HCT116 (cell line): ENCODE results near the gene OR52H1. TPM values are rescaled to one million over a fixed set of nuclear protein-coding genes. Genes with fewer than 3 reads are reported as not detected.
A peak's percentile ranks its signal among the peaks of the same experiment; 100 is the strongest.

Experiments
- ATAC-seq: fragments of 200-7000 bp; cut with Tn5 transposase; 2 replicates; pipeline ENCODE4 v1.9.1; 2020; ENCODE audit warnings: mild to moderate bottlenecking, moderate library complexity
- BruUV-seq: library from RNA; stranded (reverse); fragments of 400-500 nt; replicated peaks from 2 replicates; lab custom pipeline; 2021; lab: Mats Ljungman, UMichigan
- CTCF ChIA-PET: fragments of 300-600 bp; sonication (Branson Sonifier 250); formaldehyde crosslinking; loops from one replicate; lab custom pipeline; 2021; ENCODE audit warnings: antibody characterized with exemption; lab: Charles Lee
- POLR2A ChIA-PET: fragments of 300-600, 350-600 bp; sonication (Branson Sonifier 250); formaldehyde crosslinking; loops from one replicate; lab custom pipeline; 2021; ENCODE audit warnings: antibody characterized with exemption; lab: Charles Lee
- RAD21 ChIA-PET, 2 experiments: fragments of 300-600 bp; sonication (Branson Sonifier 250); formaldehyde crosslinking; loops; one replicate each; lab custom pipeline; 2023; ENCODE audit warnings: low total read pairs in 2 of 2; ENCODE audit not compliant: uncharacterized antibody in 2 of 2, unreplicated experiment in 2 of 2, low non-redundant PET in 1 of 2; lab: Charles Lee
- DNase-seq: peaks from one replicate; pipeline ENCODE4 v3.0.0-alpha.2; 2010; ENCODE audit warnings: low read depth, low spot score
- H2AFZ ChIP-seq: fragments of 200-600 bp; shearing (Covaris generic), sonication (generic); 2 replicates; pipeline ENCODE4 v1.6.1; 2017; ENCODE audit warnings: low read depth, mixed run types, mixed read lengths, antibody characterized with exemption, low read length; ENCODE audit not compliant: poor library complexity, severe bottlenecking
- H3K27ac ChIP-seq: 2 replicates; pipeline ENCODE4 v1.5.1; 2012; ENCODE audit warnings: low read depth, low read length
- H3K27me3 ChIP-seq: fragments of 200-600 bp; sonication (generic); 2 replicates; pipeline ENCODE4 v1.6.1; 2016; ENCODE audit warnings: mixed run types, low read length, mixed read lengths; ENCODE audit not compliant: insufficient read depth
- H3K36me3 ChIP-seq, 2 experiments: fragments of 200-500 bp in 1 of 2; fragments of 200-600 bp in 1 of 2; sonication (Bioruptor generic) in 1 of 2; sonication (generic) in 1 of 2; 2 replicates each; pipeline versions ENCODE4 v1.5.1 to v1.6.1; 2014 to 2016; ENCODE audit warnings: low read length in 2 of 2, inconsistent platforms in 1 of 2, mixed read lengths in 1 of 2, mixed run types in 1 of 2; ENCODE audit not compliant: insufficient read depth in 2 of 2, control insufficient read depth in 1 of 2
- H3K4me1 ChIP-seq, 2 experiments: fragments of 200-600 bp in 1 of 2; sonication (generic) in 1 of 2; 2 replicates each; pipeline versions ENCODE4 v1.5.1 to v1.6.1; 2012 to 2017; ENCODE audit warnings: low read length in 2 of 2, inconsistent platforms in 1 of 2, mild to moderate bottlenecking in 1 of 2, mixed read lengths in 1 of 2, mixed run types in 1 of 2, moderate library complexity in 1 of 2; ENCODE audit not compliant: insufficient read depth in 2 of 2, control insufficient read depth in 1 of 2
- H3K4me2 ChIP-seq: fragments of 200-600 bp; sonication (generic); 2 replicates; pipeline ENCODE4 v1.6.1; 2017; ENCODE audit warnings: mixed run types, low read length, mixed read lengths
- H3K4me3 ChIP-seq, 2 experiments: fragments of 200-600 bp in 1 of 2; sonication (generic) in 1 of 2; replicated peaks in 1 of 2; 2 replicates each; pipeline ENCODE4 v1.5.1; 2011 to 2016; ENCODE audit warnings: low read length in 2 of 2, control low read depth in 1 of 2, low read depth in 1 of 2, mild to moderate bottlenecking in 1 of 2, mixed read lengths in 1 of 2, mixed run types in 1 of 2
- H3K79me2 ChIP-seq: fragments of 200-600 bp; sonication (generic); 2 replicates; pipeline ENCODE4 v1.6.1; 2017; ENCODE audit warnings: mild to moderate bottlenecking, mixed run types, low read length, moderate library complexity, mixed read lengths; ENCODE audit not compliant: insufficient read depth
- H3K9ac ChIP-seq: fragments of 200-600 bp; sonication (generic); 2 replicates; pipeline ENCODE4 v1.6.1; 2016; ENCODE audit warnings: low read length, mixed read lengths
- H3K9me2 ChIP-seq: fragments of 200-600 bp; sonication (generic), shearing (Covaris generic); 2 replicates; pipeline ENCODE4 v1.6.1; 2017; ENCODE audit warnings: mixed run types, mild to moderate bottlenecking, moderate library complexity; ENCODE audit not compliant: insufficient read depth
- H3K9me3 ChIP-seq, 2 experiments: fragments of 200-500 bp in 1 of 2; fragments of 200-600 bp in 1 of 2; sonication (Bioruptor generic) in 1 of 2; sonication (generic) in 1 of 2; 2 replicates each; pipeline ENCODE4 v1.6.1; 2014 to 2017; ENCODE audit warnings: low read length in 2 of 2, mixed read lengths in 2 of 2, inconsistent platforms in 1 of 2, low read depth in 1 of 2, mild to moderate bottlenecking in 1 of 2, mixed run types in 1 of 2, moderate library complexity in 1 of 2; ENCODE audit not compliant: control insufficient read depth in 1 of 2, insufficient read depth in 1 of 2
- H4K20me1 ChIP-seq: fragments of 200-600 bp; sonication (generic), shearing (Covaris generic); 2 replicates; pipeline ENCODE4 v1.6.1; 2017; ENCODE audit warnings: mixed run types, mild to moderate bottlenecking, moderate library complexity; ENCODE audit not compliant: insufficient read depth
- CBX3 ChIP-seq: IDR thresholded peaks from 2 replicates; pipeline ENCODE4 v1.6.1; 2012; ENCODE audit warnings: low read depth
- EGR1 ChIP-seq: IDR thresholded peaks from 2 replicates; pipeline ENCODE4 v1.6.1; 2012; ENCODE audit warnings: low read depth
- EZH2 ChIP-seq: fragments of 200-600 bp; sonication (generic); IDR thresholded peaks from 2 replicates; pipeline ENCODE4 v1.6.1; 2017; ENCODE audit warnings: antibody characterized with exemption, mixed run types
- EZH2phosphoT487 ChIP-seq: fragments of 200-600 bp; IDR thresholded peaks from 2 replicates; pipeline ENCODE4 v1.6.1; 2018; ENCODE audit warnings: antibody characterized with exemption, borderline replicate concordance
- FOSL1 ChIP-seq: IDR thresholded peaks from 2 replicates; pipeline ENCODE4 v1.6.1; 2012; ENCODE audit warnings: low read depth
- JUND ChIP-seq: IDR thresholded peaks from 2 replicates; pipeline ENCODE4 v1.6.1; 2012
- POLR2AphosphoS5 ChIP-seq: IDR thresholded peaks from 2 replicates; pipeline ENCODE4 v1.6.1; 2011; ENCODE audit warnings: mild to moderate bottlenecking, low read depth, low read length, moderate library complexity
- RAD21 ChIP-seq: IDR thresholded peaks from 2 replicates; pipeline ENCODE4 v1.6.1; 2012; ENCODE audit warnings: low read depth, mild to moderate bottlenecking
- SIN3A ChIP-seq: IDR thresholded peaks from 2 replicates; pipeline ENCODE4 v1.6.1; 2012; ENCODE audit warnings: low read depth
- SP1 ChIP-seq: IDR thresholded peaks from 2 replicates; pipeline ENCODE4 v1.6.1; 2012; ENCODE audit warnings: low read depth
- SRF ChIP-seq: IDR thresholded peaks from 2 replicates; pipeline ENCODE4 v1.6.1; 2012; ENCODE audit warnings: low read depth
- TCF7L2 ChIP-seq: IDR thresholded peaks from 2 replicates; pipeline ENCODE4 v1.7.0; 2011; ENCODE audit warnings: borderline replicate concordance, inconsistent platforms; ENCODE audit not compliant: insufficient read depth, insufficient read length; ENCODE audit errors: extremely low read depth
- YY1 ChIP-seq: IDR thresholded peaks from 2 replicates; pipeline ENCODE4 v1.6.1; 2011; ENCODE audit warnings: low read length, low read depth, moderate library complexity, mild to moderate bottlenecking; ENCODE audit not compliant: insufficient replicate concordance; ENCODE audit errors: extremely low read depth
- ZNF274 ChIP-seq: fragments of 200-500 bp; sonication (Bioruptor generic); IDR thresholded peaks from 2 replicates; pipeline ENCODE4 v1.6.1; 2014; ENCODE audit warnings: mild to moderate bottlenecking, low read depth, low read length, inconsistent platforms
- intact Hi-C: fragments of 100-400 bp; cut with micrococcal nuclease; formaldehyde crosslinking; loops from 2 replicates; pipeline ENCODE4 v1.10.0; 2022
- total RNA-seq: library from RNA; stranded (reverse); gene quantifications from one replicate; pipeline ENCODE4 v1.2.1, GENCODE V29; 2021; ENCODE audit not compliant: unreplicated experiment
- TF ChIP-seq, protein P1 (sequence below): IDR thresholded peaks from 2 replicates; pipeline ENCODE4 v1.6.1; 2011; ENCODE audit warnings: mild to moderate bottlenecking, low read length, moderate library complexity; ENCODE audit not compliant: insufficient replicate concordance; ENCODE audit errors: extremely low read depth
- TF ChIP-seq, protein P2 (sequence below): IDR thresholded peaks from 2 replicates; pipeline ENCODE4 v1.6.1; 2012

Gene OR52H1
- total RNA-seq, 1 experiment from 2014 or later: not detected

DNA sequence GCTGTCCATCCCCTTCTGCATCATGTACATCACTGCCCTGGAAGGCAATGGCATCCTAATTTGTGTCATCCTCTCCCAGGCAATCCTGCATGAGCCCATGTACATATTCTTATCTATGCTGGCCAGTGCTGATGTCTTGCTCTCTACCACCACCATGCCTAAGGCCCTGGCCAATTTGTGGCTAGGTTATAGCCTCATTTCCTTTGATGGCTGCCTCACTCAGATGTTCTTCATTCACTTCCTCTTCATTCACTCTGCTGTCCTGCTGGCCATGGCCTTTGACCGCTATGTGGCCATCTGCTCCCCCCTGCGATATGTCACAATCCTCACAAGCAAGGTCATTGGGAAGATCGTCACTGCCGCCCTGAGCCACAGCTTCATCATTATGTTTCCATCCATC is 32.7 kb upstream of the OR52H1 start (continued):
- TF ChIP-seq EZH2: no peak

DNA sequence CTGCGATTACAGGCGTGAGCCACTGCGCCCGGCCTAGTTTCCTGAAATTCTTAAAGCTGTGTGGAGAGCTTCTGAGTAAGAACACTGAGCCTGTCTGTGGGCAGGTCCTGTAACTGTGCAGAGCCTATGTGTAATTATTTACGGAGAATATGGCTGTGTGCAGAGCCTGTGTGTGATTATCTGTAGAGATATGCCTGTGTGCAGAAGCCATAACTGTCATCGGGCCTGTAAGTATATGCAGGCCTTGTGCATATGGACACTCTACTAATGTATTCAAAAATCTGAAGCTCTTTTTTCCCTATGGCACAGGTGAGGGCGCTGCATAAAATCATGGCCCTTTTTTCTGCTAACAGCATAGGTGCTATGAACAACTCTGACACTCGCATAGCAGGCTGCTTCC is 32.2 kb upstream of the OR52H1 start, which contains the start of gene OR52B6:
Gene OR52B6, plus strand, starts transcription at position 301 of the 400 bp plus-strand sequence. Its CDS starts 0 bp downstream, at position 301.
- TF ChIP-seq FOSL1 (no peak), SRF (no peak), YY1 (no peak)
- TF ChIP-seq, protein P1, sequence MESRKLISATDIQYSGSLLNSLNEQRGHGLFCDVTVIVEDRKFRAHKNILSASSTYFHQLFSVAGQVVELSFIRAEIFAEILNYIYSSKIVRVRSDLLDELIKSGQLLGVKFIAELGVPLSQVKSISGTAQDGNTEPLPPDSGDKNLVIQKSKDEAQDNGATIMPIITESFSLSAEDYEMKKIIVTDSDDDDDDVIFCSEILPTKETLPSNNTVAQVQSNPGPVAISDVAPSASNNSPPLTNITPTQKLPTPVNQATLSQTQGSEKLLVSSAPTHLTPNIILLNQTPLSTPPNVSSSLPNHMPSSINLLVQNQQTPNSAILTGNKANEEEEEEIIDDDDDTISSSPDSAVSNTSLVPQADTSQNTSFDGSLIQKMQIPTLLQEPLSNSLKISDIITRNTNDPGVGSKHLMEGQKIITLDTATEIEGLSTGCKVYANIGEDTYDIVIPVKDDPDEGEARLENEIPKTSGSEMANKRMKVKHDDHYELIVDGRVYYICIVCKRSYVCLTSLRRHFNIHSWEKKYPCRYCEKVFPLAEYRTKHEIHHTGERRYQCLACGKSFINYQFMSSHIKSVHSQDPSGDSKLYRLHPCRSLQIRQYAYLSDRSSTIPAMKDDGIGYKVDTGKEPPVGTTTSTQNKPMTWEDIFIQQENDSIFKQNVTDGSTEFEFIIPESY: no peak
- no peaks in the 10 kb centered on the region for H3K4me1 ChIP-seq
- no peak within 1 kb of the TSS for H3K27ac ChIP-seq
- H3K27me3 ChIP-seq: peaks cover 20% of the 10 kb centered on the region; the same call in 1 of the 2 replicates
- DNase-seq (no peak), ATAC-seq (0 out of 2 replicates have a peak, but pooled peaks have one; percentile 25)
- no TSS peak for BruUV-seq
- H3K4me3 ChIP-seq: no peak within 1 kb of the TSS
- H3K4me2 ChIP-seq: no peak within 1 kb of the TSS
- H2AFZ ChIP-seq: no peak within 1 kb of the TSS
- H3K9me2 ChIP-seq: no peaks in the 10 kb centered on the region
- H3K9ac ChIP-seq: no peak within 1 kb of the TSS
- ChIA-PET RAD21 (no interaction called here), POLR2A (no interaction called here), CTCF (no interaction called here)
- H3K9me3 ChIP-seq: no peaks in the 10 kb centered on the region
- intact Hi-C loops: no loop called here
- H3K79me2 ChIP-seq: no peaks in the 10 kb centered on the region
- no peaks in the 10 kb centered on the region for H4K20me1 ChIP-seq
- no peaks in the 10 kb centered on the region for H3K36me3 ChIP-seq

DNA sequence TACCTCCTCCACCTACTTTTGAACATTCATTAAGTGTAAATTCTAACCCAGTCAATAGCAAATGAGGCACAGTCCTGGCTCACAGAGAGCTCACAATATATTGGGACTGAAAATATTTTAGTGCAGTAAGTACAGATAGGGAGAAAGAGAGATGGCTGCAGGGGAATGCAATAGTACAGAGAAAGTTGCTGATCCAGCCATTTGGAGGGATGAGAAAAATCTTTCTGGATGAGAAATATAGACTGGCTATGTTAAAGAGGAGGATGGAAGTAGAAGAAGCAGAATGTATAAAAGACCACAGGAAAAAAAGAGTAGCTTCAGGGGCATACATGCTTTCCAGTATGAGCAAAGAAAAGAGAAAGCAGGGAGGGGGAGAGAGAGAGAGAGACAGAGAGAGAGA is 28.8 kb upstream of the OR52H1 start:
- Histone ChIP-seq H4K20me1 (no peaks in the 10 kb centered on the region), H3K27me3 (peaks cover 36% of the 10 kb centered on the region; the same call in 1 of the 2 replicates), H3K4me2 (no peak overlapping the region), H3K9ac (no peak overlapping the region), H2AFZ (no peak overlapping the region), H3K9me3 (no peaks in the 10 kb centered on the region), H3K79me2 (no peaks in the 10 kb centered on the region), H3K27ac (no peak overlapping the region), H3K36me3 (no peaks in the 10 kb centered on the region), H3K9me2 (no peaks in the 10 kb centered on the region), H3K4me3 (no peak overlapping the region), H3K4me1 (no peaks in the 10 kb centered on the region)
- BruUV-seq: no TSS peak
- intact Hi-C loops: no loop called here
- CTCF ChIA-PET: no interaction called here
- RAD21 ChIA-PET: no interaction called here
- POLR2A ChIA-PET: no interaction called here
- no peak for DNase-seq
- no peak for ATAC-seq
- TF ChIP-seq SP1: no peak
- no peak for TF ChIP-seq TCF7L2
- no peak for TF ChIP-seq CBX3
- TF ChIP-seq ZNF274: no peak
- TF ChIP-seq, protein P2, sequence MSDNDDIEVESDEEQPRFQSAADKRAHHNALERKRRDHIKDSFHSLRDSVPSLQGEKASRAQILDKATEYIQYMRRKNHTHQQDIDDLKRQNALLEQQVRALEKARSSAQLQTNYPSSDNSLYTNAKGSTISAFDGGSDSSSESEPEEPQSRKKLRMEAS: no peak
- TF ChIP-seq SRF: no peak
- TF ChIP-seq POLR2AphosphoS5: no peak
- TF ChIP-seq EGR1: no peak
- no peak for TF ChIP-seq SIN3A
- TF ChIP-seq JUND: no peak
- no peak for TF ChIP-seq RAD21
- TF ChIP-seq EZH2: no peak
- TF ChIP-seq, protein P1: no peak
- no peak for TF ChIP-seq EZH2phosphoT487
